Measurements from ENCODE around the gene DIPK1A.

DIPK1A gene

GRCh38 chr1:92924501-92924900, 36.8 kb downstream of the DIPK1A start:
- no peak for DNase-seq (ENCODE audit: extremely low spot score)
- no peak for TF ChIP-seq CTCF (IDR thresholded peaks at IDR 0.05; ENCODE audit: control extremely low read depth, extremely low read depth, low read depth, missing control alignments)
- ChIA-PET POLR2A (no interaction called here), CTCF (interaction anchor here (0.8 to 3.4 kb wide), 3 partner anchors 9 to 20 kb away, joined by 3 to 14 read pairs (median 6); no protein-coding TSS in a partner anchor)

GRCh38 chr1:92923664-92924063, 37.6 kb downstream of the DIPK1A start:
- DNase-seq (ENCODE audit: extremely low spot score): no peak
- POLR2A ChIA-PET: no interaction called here
- CTCF ChIA-PET: interaction anchor here (0.7 kb wide), 1 partner anchor 93 kb away, joined by 3 read pairs; no protein-coding TSS in a partner anchor
- TF ChIP-seq CTCF (IDR thresholded peaks at IDR 0.05; ENCODE audit: control extremely low read depth, extremely low read depth, low read depth, missing control alignments): no peak

GRCh38 chr1:92922356-92923035, 38.8 kb downstream of the DIPK1A start:
- no peak for DNase-seq (ENCODE audit: extremely low spot score)
- no peak for TF ChIP-seq CTCF (IDR thresholded peaks at IDR 0.05; ENCODE audit: control extremely low read depth, extremely low read depth, low read depth, missing control alignments)
- ChIA-PET POLR2A (no interaction called here), CTCF (interaction anchor here (0.8 kb wide), 1 partner anchor 9 kb away, joined by 3 read pairs; no protein-coding TSS in a partner anchor)

GRCh38 chr1:92921031-92922023, 39.9 kb downstream of the DIPK1A start:
- POLR2A ChIA-PET: no interaction called here
- CTCF ChIA-PET: interaction anchor here (0.9 to 1.6 kb wide), 2 partner anchors 13 to 73 kb away, joined by 3 read pairs; no protein-coding TSS in a partner anchor

GRCh38 chr1:92916899-92917298, 44.4 kb downstream of the DIPK1A start:
- no peak for DNase-seq (ENCODE audit: extremely low spot score)
- no peak for TF ChIP-seq CTCF (IDR thresholded peaks at IDR 0.05; ENCODE audit: control extremely low read depth, extremely low read depth, low read depth, missing control alignments)
- ChIA-PET POLR2A (no interaction called here), CTCF (interaction anchor here (1.5 kb wide), 1 partner anchor 99 kb away, joined by 3 read pairs; no protein-coding TSS in a partner anchor)

More at GRCh38 chr1:92921031-92922023, 39.9 kb downstream of the DIPK1A start:
- no peak for TF ChIP-seq CTCF (IDR thresholded peaks at IDR 0.05; ENCODE audit: control extremely low read depth, extremely low read depth, low read depth, missing control alignments)
- DNase-seq (ENCODE audit: extremely low spot score): no peak

GRCh38 chr1:92915547-92915946, 45.7 kb downstream of the DIPK1A start:
- CTCF ChIA-PET: interaction anchor here (1.1 to 1.5 kb wide), 3 partner anchors 10 to 98 kb away, joined by 3 to 6 read pairs (median 3); no protein-coding TSS in a partner anchor
- TF ChIP-seq CTCF (IDR thresholded peaks at IDR 0.05; ENCODE audit: control extremely low read depth, extremely low read depth, low read depth, missing control alignments): no peak
- POLR2A ChIA-PET: no interaction called here
- no peak for DNase-seq (ENCODE audit: extremely low spot score)
